Upper lobe of left lung (tissue), 6 donors: ENCODE measurements around the gene DAW1. TPM values are rescaled to one million over a fixed set of nuclear protein-coding genes. Genes with fewer than 3 reads are reported as not detected.

Experiments used
- ATAC-seq, 2 donors: fragments of 200-7000 bp; cut with Tn5 transposase; one replicate each; pipeline ENCODE4 v1.9.1; 2022; ENCODE audit warnings: mild to moderate bottlenecking in 2 of 2, moderate library complexity in 2 of 2; ENCODE audit not compliant: low FRiP score in 2 of 2
- DNase-seq, 2 donors: peaks; one replicate each; pipeline ENCODE4 v3.0.0-alpha.2; 2019 to 2020
- H3K27ac ChIP-seq, 4 donors: fragments of 200-600 bp; sonication (generic); one replicate each; pipeline ENCODE4 v1.5.1; 2016 to 2019
- H3K27me3 ChIP-seq, 4 donors: fragments of 200-600 bp; sonication (generic); one replicate each; pipeline ENCODE4 v1.5.1; 2017 to 2019
- H3K36me3 ChIP-seq, 4 donors: fragments of 200-600 bp; sonication (generic); one replicate each; pipeline ENCODE4 v1.5.1; 2016 to 2019
- H3K4me1 ChIP-seq, 4 donors: fragments of 200-600 bp; sonication (generic); one replicate each; pipeline ENCODE4 v1.5.1; 2018 to 2019
- H3K4me3 ChIP-seq, 4 donors: fragments of 200-600 bp; sonication (generic); one replicate each; pipeline ENCODE4 v1.5.1; 2017 to 2019; ENCODE audit warnings: mild to moderate bottlenecking in 2 of 4, moderate library complexity in 1 of 4
- H3K9me3 ChIP-seq, 4 donors: fragments of 200-600 bp; sonication (generic); one replicate each; pipeline ENCODE4 v1.5.1; 2018 to 2019
- EP300 ChIP-seq, 4 donors: sonication (generic); formaldehyde crosslinking; IDR thresholded peaks; one replicate each; pipeline ENCODE4 v1.5.1; 2017; ENCODE audit warnings: antibody characterized with exemption in 4 of 4, control low read depth in 2 of 4
- POLR2A ChIP-seq, 4 donors: fragments of 450-650 bp; IDR thresholded peaks; one replicate each; pipeline ENCODE4 v1.5.1; 2016 to 2017; ENCODE audit warnings: antibody characterized with exemption in 4 of 4, mild to moderate bottlenecking in 2 of 4
- POLR2AphosphoS5 ChIP-seq, 2 donors: sonication (generic); formaldehyde crosslinking; IDR thresholded peaks; one replicate each; pipeline ENCODE4 v1.5.1; 2017; ENCODE audit warnings: antibody characterized with exemption in 2 of 2
- WGBS, 2 donors: methylation state at CpG; one replicate each; pipeline ENCODE4 v1.1.5; 2017 to 2018; 5-methylcytosine and 5-hydroxymethylcytosine counted together
- total RNA-seq, 6 donors: library from RNA; depleted of rRNA in 4 of 6; stranded (reverse); fragments of >200 nt in 4 of 6; gene quantifications; one replicate each; pipeline versions ENCODE4 v1.1.0 to v1.2.1, GENCODE V29; 2016 to 2021
- TF ChIP-seq, protein P1 (sequence below), 6 experiments: fragments of 450-650 bp in 4 of 6; fragments of 200-600 bp in 2 of 6; sonication (generic) in 2 of 6; IDR thresholded peaks; one replicate each; pipeline ENCODE4 v1.5.1; 2016 to 2019; ENCODE audit warnings: antibody characterized with exemption in 6 of 6
- donor health status: DM: no; HTN: no; CAD: no; lungs with moderate emphysema.
- donor health status: DM: no; HTN: yes; CAD: no; lungs with severe emphysema.

DAW1 gene
- total RNA-seq, 6 donors from 2014 or later, result 0.66 to 18.7 (median 4.5) TPM

DNA sequence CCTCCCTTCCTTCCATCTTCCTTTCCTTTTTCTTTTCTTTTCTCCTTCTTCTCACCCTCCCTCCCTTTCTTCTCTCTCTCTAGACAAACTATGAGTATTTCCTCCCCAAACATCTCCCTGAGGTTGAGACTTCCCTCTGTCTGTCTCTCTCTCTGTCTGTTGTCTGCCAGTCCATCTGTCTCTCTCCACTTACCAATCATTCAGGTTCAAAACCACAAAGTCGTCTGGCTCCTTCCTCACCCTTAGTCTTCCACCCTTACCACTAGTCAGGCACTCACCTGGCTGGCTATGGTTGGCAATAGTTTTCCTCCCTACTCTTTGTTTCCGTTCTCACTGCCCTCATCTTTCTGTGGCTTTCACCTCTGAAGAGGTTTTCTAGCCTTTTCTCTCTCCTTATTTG lies 44.9 kb upstream of the DAW1 start:
- WGBS, 2 donors, result 28 to 41% methylated on average over 2 of the region's 2 CpGs
- no peaks in the 10 kb centered on the region for H3K9me3 ChIP-seq
- no peak for ATAC-seq
- H3K27ac ChIP-seq, result no peak overlapping the region
- H3K36me3 ChIP-seq, result no peaks in the 10 kb centered on the region
- no peak overlapping the region for H3K4me3 ChIP-seq
- no peaks in the 10 kb centered on the region for H3K4me1 ChIP-seq
- no peaks in the 10 kb centered on the region for H3K27me3 ChIP-seq
- TF ChIP-seq POLR2AphosphoS5 (IDR thresholded peaks at IDR 0.05) (no peak), EP300 (IDR thresholded peaks at IDR 0.05) (no peak), POLR2A (IDR thresholded peaks at IDR 0.05) (no peak)
- TF ChIP-seq, protein P1, sequence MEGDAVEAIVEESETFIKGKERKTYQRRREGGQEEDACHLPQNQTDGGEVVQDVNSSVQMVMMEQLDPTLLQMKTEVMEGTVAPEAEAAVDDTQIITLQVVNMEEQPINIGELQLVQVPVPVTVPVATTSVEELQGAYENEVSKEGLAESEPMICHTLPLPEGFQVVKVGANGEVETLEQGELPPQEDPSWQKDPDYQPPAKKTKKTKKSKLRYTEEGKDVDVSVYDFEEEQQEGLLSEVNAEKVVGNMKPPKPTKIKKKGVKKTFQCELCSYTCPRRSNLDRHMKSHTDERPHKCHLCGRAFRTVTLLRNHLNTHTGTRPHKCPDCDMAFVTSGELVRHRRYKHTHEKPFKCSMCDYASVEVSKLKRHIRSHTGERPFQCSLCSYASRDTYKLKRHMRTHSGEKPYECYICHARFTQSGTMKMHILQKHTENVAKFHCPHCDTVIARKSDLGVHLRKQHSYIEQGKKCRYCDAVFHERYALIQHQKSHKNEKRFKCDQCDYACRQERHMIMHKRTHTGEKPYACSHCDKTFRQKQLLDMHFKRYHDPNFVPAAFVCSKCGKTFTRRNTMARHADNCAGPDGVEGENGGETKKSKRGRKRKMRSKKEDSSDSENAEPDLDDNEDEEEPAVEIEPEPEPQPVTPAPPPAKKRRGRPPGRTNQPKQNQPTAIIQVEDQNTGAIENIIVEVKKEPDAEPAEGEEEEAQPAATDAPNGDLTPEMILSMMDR (IDR thresholded peaks at IDR 0.05), result no peak
- no peak for DNase-seq

DNA sequence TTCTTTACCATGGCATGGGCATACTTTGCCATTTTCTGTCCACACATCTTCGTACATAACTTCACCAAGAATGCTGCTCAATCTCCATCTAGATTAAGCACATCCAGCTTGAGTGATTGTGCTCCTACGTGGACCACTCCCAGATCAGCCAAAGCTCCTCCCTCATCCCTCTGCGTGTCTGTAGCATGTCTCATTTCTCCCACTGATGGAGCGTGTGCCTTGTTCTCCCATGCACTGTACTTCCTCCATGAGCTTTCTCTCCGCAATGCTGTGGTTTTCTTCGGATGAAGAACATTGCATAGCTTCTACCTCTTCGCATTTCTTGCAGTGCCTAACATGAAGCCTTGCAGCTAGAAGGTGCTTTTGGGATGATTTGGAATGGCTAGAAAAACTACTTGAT lies 44.3 kb upstream of the DAW1 start:
- Histone ChIP-seq H3K27ac (no peak overlapping the region), H3K9me3 (no peaks in the 10 kb centered on the region), H3K4me3 (no peak overlapping the region), H3K4me1 (no peaks in the 10 kb centered on the region), H3K36me3 (no peaks in the 10 kb centered on the region), H3K27me3 (no peaks in the 10 kb centered on the region)
- ATAC-seq (no peak), DNase-seq (no peak)
- 72 to 85% methylated on average over 7 of the region's 7 CpGs for WGBS, 2 donors
- TF ChIP-seq, protein P1 (IDR thresholded peaks at IDR 0.05), result no peak
- TF ChIP-seq EP300 (IDR thresholded peaks at IDR 0.05) (no peak), POLR2AphosphoS5 (IDR thresholded peaks at IDR 0.05) (no peak), POLR2A (IDR thresholded peaks at IDR 0.05) (no peak)

DNA sequence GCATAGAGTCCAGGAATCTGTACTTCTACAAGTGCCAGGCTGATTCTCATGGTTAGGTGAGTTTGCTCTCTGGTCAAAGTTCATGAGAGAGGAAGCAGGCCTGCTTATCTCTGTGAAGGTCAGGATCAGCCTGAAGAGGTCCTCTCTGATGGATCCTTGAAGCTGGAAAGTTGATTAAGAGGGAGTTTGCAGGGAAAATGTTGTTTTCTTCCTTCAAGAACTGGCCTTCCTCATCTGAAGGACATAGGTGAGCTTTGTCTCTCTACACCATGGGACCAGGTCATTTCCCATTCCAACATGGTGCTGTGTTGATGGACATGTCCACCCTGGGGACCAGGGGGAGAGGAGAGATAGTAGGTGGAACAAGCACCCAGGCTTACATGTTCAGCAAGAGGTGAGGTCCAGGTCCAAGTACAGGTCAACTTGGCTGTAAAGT lies 42.9 kb upstream of the DAW1 start:
- H3K4me3 ChIP-seq, result no peak overlapping the region
- H3K36me3 ChIP-seq, result no peaks in the 10 kb centered on the region
- no peak overlapping the region for H3K27ac ChIP-seq
- no peak for ATAC-seq
- no peaks in the 10 kb centered on the region for H3K9me3 ChIP-seq
- TF ChIP-seq POLR2AphosphoS5 (IDR thresholded peaks at IDR 0.05) (no peak), EP300 (IDR thresholded peaks at IDR 0.05) (no peak), POLR2A (IDR thresholded peaks at IDR 0.05) (no peak)
- TF ChIP-seq, protein P1 (IDR thresholded peaks at IDR 0.05), result no peak
- H3K4me1 ChIP-seq, result no peaks in the 10 kb centered on the region
- H3K27me3 ChIP-seq, result no peaks in the 10 kb centered on the region
- DNase-seq, result no peak

DNA sequence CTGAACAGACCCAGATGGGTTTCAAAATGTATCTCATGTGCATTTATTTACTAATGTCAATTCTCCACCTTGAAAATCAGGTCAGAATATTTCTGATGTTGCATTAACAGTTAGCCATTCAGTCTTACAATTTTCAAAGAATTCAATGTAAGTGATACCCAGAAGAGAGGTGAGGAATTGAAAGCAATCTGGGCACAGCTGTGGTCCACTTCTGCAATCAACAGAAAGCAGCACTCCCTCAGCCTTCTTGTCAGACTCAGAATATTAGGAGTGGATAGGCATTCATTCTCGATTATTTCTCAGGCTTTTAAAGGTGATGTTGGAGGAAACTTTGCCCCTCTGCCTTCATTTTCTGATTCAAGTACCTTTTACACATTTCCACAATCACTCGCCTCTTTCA lies 42.1 kb upstream of the DAW1 start:
- ATAC-seq, result no peak
- Histone ChIP-seq H3K27me3 (no peaks in the 10 kb centered on the region), H3K4me1 (no peaks in the 10 kb centered on the region), H3K36me3 (no peaks in the 10 kb centered on the region), H3K9me3 (no peaks in the 10 kb centered on the region), H3K4me3 (no peak overlapping the region), H3K27ac (no peak overlapping the region)
- TF ChIP-seq POLR2A (IDR thresholded peaks at IDR 0.05) (no peak), EP300 (IDR thresholded peaks at IDR 0.05) (no peak), POLR2AphosphoS5 (IDR thresholded peaks at IDR 0.05) (no peak)
- TF ChIP-seq, protein P1 (IDR thresholded peaks at IDR 0.05), result no peak
- WGBS, 2 donors, result 84 to 86% methylated on average over 2 of the region's 2 CpGs
- DNase-seq, result no peak

DNA sequence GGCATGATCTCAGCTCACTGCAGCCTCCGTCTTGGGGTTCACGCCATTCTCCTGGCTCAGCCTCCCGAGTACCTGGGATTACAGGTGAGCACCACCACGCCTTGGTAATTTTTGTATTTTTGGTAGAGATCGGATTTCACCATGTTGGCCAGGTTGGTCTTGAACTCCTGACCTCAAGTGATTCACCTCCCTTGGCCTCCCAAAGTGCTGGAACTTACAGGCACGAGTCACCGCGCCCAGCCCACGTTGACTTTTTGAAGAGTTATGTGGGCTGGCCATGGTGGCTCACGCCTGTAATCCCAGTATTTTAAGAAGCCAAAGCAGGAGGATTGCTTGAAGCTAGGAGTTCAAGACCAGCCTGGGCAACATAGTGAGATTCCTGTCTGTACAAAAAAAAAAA lies 37.0 kb upstream of the DAW1 start:
- Histone ChIP-seq H3K27ac (no peak overlapping the region), H3K36me3 (no peaks in the 10 kb centered on the region), H3K27me3 (no peaks in the 10 kb centered on the region), H3K9me3 (no peaks in the 10 kb centered on the region), H3K4me1 (no peaks in the 10 kb centered on the region), H3K4me3 (no peak overlapping the region)
- ATAC-seq (no peak), DNase-seq (no peak)
- no peak for TF ChIP-seq EP300 (IDR thresholded peaks at IDR 0.05)
- TF ChIP-seq, protein P1 (IDR thresholded peaks at IDR 0.05), result no peak
- TF ChIP-seq POLR2A (IDR thresholded peaks at IDR 0.05), result no peak
- TF ChIP-seq POLR2AphosphoS5 (IDR thresholded peaks at IDR 0.05), result no peak
- 89 to 91% methylated on average over 10 of the region's 10 CpGs for WGBS, 2 donors
